HCT116 (cell line): Measurements from ENCODE around the gene SPATA20. TPM values are rescaled to one million over a fixed set of nuclear protein-coding genes. Genes with fewer than 3 reads are reported as not detected.

Experiments used
- ATAC-seq: fragments of 200-7000 bp; cut with Tn5 transposase; 2 replicates; pipeline ENCODE4 v1.9.1; 2020; ENCODE audit warnings: mild to moderate bottlenecking, moderate library complexity
- BruUV-seq: library from RNA; stranded (reverse); fragments of 400-500 nt; replicated peaks from 2 replicates; lab custom pipeline; 2021; lab: Mats Ljungman, UMichigan
- CTCF ChIA-PET: fragments of 300-600 bp; sonication (Branson Sonifier 250); formaldehyde crosslinking; loops from one replicate; lab custom pipeline; 2021; ENCODE audit warnings: antibody characterized with exemption; lab: Charles Lee
- POLR2A ChIA-PET: fragments of 300-600, 350-600 bp; sonication (Branson Sonifier 250); formaldehyde crosslinking; loops from one replicate; lab custom pipeline; 2021; ENCODE audit warnings: antibody characterized with exemption; lab: Charles Lee
- RAD21 ChIA-PET, 2 experiments: fragments of 300-600 bp; sonication (Branson Sonifier 250); formaldehyde crosslinking; loops; one replicate each; lab custom pipeline; 2023; ENCODE audit warnings: low total read pairs in 2 of 2; ENCODE audit not compliant: uncharacterized antibody in 2 of 2, unreplicated experiment in 2 of 2, low non-redundant PET in 1 of 2; lab: Charles Lee
- DNase-seq: peaks from one replicate; pipeline ENCODE4 v3.0.0-alpha.2; 2010; ENCODE audit warnings: low read depth, low spot score
- H2AFZ ChIP-seq: fragments of 200-600 bp; shearing (Covaris generic), sonication (generic); 2 replicates; pipeline ENCODE4 v1.6.1; 2017; ENCODE audit warnings: low read depth, mixed run types, mixed read lengths, antibody characterized with exemption, low read length; ENCODE audit not compliant: poor library complexity, severe bottlenecking
- H3K27ac ChIP-seq: 2 replicates; pipeline ENCODE4 v1.5.1; 2012; ENCODE audit warnings: low read depth, low read length
- H3K27me3 ChIP-seq: fragments of 200-600 bp; sonication (generic); 2 replicates; pipeline ENCODE4 v1.6.1; 2016; ENCODE audit warnings: mixed run types, low read length, mixed read lengths; ENCODE audit not compliant: insufficient read depth
- H3K36me3 ChIP-seq, 2 experiments: fragments of 200-500 bp in 1 of 2; fragments of 200-600 bp in 1 of 2; sonication (Bioruptor generic) in 1 of 2; sonication (generic) in 1 of 2; 2 replicates each; pipeline versions ENCODE4 v1.5.1 to v1.6.1; 2014 to 2016; ENCODE audit warnings: low read length in 2 of 2, inconsistent platforms in 1 of 2, mixed read lengths in 1 of 2, mixed run types in 1 of 2; ENCODE audit not compliant: insufficient read depth in 2 of 2, control insufficient read depth in 1 of 2
- H3K4me1 ChIP-seq, 2 experiments: fragments of 200-600 bp in 1 of 2; sonication (generic) in 1 of 2; 2 replicates each; pipeline versions ENCODE4 v1.5.1 to v1.6.1; 2012 to 2017; ENCODE audit warnings: low read length in 2 of 2, inconsistent platforms in 1 of 2, mild to moderate bottlenecking in 1 of 2, mixed read lengths in 1 of 2, mixed run types in 1 of 2, moderate library complexity in 1 of 2; ENCODE audit not compliant: insufficient read depth in 2 of 2, control insufficient read depth in 1 of 2
- H3K4me2 ChIP-seq: fragments of 200-600 bp; sonication (generic); 2 replicates; pipeline ENCODE4 v1.6.1; 2017; ENCODE audit warnings: mixed run types, low read length, mixed read lengths
- H3K4me3 ChIP-seq, 2 experiments: fragments of 200-600 bp in 1 of 2; sonication (generic) in 1 of 2; replicated peaks in 1 of 2; 2 replicates each; pipeline ENCODE4 v1.5.1; 2011 to 2016; ENCODE audit warnings: low read length in 2 of 2, control low read depth in 1 of 2, low read depth in 1 of 2, mild to moderate bottlenecking in 1 of 2, mixed read lengths in 1 of 2, mixed run types in 1 of 2
- H3K79me2 ChIP-seq: fragments of 200-600 bp; sonication (generic); 2 replicates; pipeline ENCODE4 v1.6.1; 2017; ENCODE audit warnings: mild to moderate bottlenecking, mixed run types, low read length, moderate library complexity, mixed read lengths; ENCODE audit not compliant: insufficient read depth
- H3K9ac ChIP-seq: fragments of 200-600 bp; sonication (generic); 2 replicates; pipeline ENCODE4 v1.6.1; 2016; ENCODE audit warnings: low read length, mixed read lengths
- H3K9me2 ChIP-seq: fragments of 200-600 bp; sonication (generic), shearing (Covaris generic); 2 replicates; pipeline ENCODE4 v1.6.1; 2017; ENCODE audit warnings: mixed run types, mild to moderate bottlenecking, moderate library complexity; ENCODE audit not compliant: insufficient read depth
- H3K9me3 ChIP-seq, 2 experiments: fragments of 200-500 bp in 1 of 2; fragments of 200-600 bp in 1 of 2; sonication (Bioruptor generic) in 1 of 2; sonication (generic) in 1 of 2; 2 replicates each; pipeline ENCODE4 v1.6.1; 2014 to 2017; ENCODE audit warnings: low read length in 2 of 2, mixed read lengths in 2 of 2, inconsistent platforms in 1 of 2, low read depth in 1 of 2, mild to moderate bottlenecking in 1 of 2, mixed run types in 1 of 2, moderate library complexity in 1 of 2; ENCODE audit not compliant: control insufficient read depth in 1 of 2, insufficient read depth in 1 of 2
- H4K20me1 ChIP-seq: fragments of 200-600 bp; sonication (generic), shearing (Covaris generic); 2 replicates; pipeline ENCODE4 v1.6.1; 2017; ENCODE audit warnings: mixed run types, mild to moderate bottlenecking, moderate library complexity; ENCODE audit not compliant: insufficient read depth
- EGR1 ChIP-seq: IDR thresholded peaks from 2 replicates; pipeline ENCODE4 v1.6.1; 2012; ENCODE audit warnings: low read depth
- ELF1 ChIP-seq: IDR thresholded peaks from 2 replicates; pipeline ENCODE4 v1.6.1; 2012; ENCODE audit warnings: low read depth, borderline replicate concordance
- EZH2phosphoT487 ChIP-seq: fragments of 200-600 bp; IDR thresholded peaks from 2 replicates; pipeline ENCODE4 v1.6.1; 2018; ENCODE audit warnings: antibody characterized with exemption, borderline replicate concordance
- FOSL1 ChIP-seq: IDR thresholded peaks from 2 replicates; pipeline ENCODE4 v1.6.1; 2012; ENCODE audit warnings: low read depth
- JUND ChIP-seq: IDR thresholded peaks from 2 replicates; pipeline ENCODE4 v1.6.1; 2012
- POLR2AphosphoS5 ChIP-seq: IDR thresholded peaks from 2 replicates; pipeline ENCODE4 v1.6.1; 2011; ENCODE audit warnings: mild to moderate bottlenecking, low read depth, low read length, moderate library complexity
- RAD21 ChIP-seq: IDR thresholded peaks from 2 replicates; pipeline ENCODE4 v1.6.1; 2012; ENCODE audit warnings: low read depth, mild to moderate bottlenecking
- SP1 ChIP-seq: IDR thresholded peaks from 2 replicates; pipeline ENCODE4 v1.6.1; 2012; ENCODE audit warnings: low read depth
- ZFX ChIP-seq: fragments of 450-650 bp; IDR thresholded peaks from 2 replicates; pipeline ENCODE4 v1.6.1; 2017
- ZNF274 ChIP-seq: fragments of 200-500 bp; sonication (Bioruptor generic); IDR thresholded peaks from 2 replicates; pipeline ENCODE4 v1.6.1; 2014; ENCODE audit warnings: mild to moderate bottlenecking, low read depth, low read length, inconsistent platforms
- intact Hi-C: fragments of 100-400 bp; cut with micrococcal nuclease; formaldehyde crosslinking; loops from 2 replicates; pipeline ENCODE4 v1.10.0; 2022
- total RNA-seq: library from RNA; stranded (reverse); gene quantifications from one replicate; pipeline ENCODE4 v1.2.1, GENCODE V29; 2021; ENCODE audit not compliant: unreplicated experiment
- TF ChIP-seq, protein P1 (sequence below): IDR thresholded peaks from 2 replicates; pipeline ENCODE4 v1.6.1; 2012
- TF ChIP-seq, protein P2 (sequence below), 3 experiments: fragments of 200-600 bp in 1 of 3; sonication (generic) in 1 of 3; IDR thresholded peaks in 2 of 3; conservative IDR thresholded peaks in 1 of 3; 2 replicates each; pipeline ENCODE4 v1.5.1; 2012 to 2017; ENCODE audit warnings: low read depth in 2 of 3, low read length in 2 of 3, antibody characterized with exemption in 1 of 3, borderline replicate concordance in 1 of 3, control low read depth in 1 of 3, mild to moderate bottlenecking in 1 of 3, mixed read lengths in 1 of 3, mixed run types in 1 of 3, moderate library complexity in 1 of 3; ENCODE audit not compliant: insufficient read depth in 1 of 3
- TF ChIP-seq, protein P3 (sequence below): IDR thresholded peaks from 2 replicates; pipeline ENCODE4 v1.6.1; 2012; ENCODE audit warnings: low read depth
- TF ChIP-seq, protein P4 (sequence below): IDR thresholded peaks from 2 replicates; pipeline ENCODE4 v1.6.1; 2011; ENCODE audit warnings: mild to moderate bottlenecking, low read length, moderate library complexity; ENCODE audit not compliant: insufficient replicate concordance; ENCODE audit errors: extremely low read depth

SPATA20 gene
- total RNA-seq, 1 experiment from 2014 or later = 57.5 TPM

DNA sequence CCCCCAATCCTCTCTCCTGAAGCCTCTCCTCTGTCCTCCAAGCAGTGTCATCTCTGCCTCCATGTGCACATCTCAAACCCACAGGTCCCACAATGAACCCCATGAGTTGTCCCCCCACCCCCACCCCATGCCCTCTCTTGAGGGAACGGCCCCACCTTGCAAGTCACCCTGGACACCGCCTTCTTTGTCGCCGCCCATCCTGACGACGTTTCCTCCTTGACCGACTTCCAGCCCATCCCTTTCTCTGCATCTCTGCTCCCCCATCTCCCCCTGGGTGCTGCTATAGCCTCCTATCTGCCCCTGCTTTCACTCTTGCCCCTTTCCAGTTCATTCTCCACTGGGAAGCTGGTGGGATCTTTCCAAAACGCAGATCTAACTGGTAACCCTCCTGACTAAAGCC is 1.7 kb upstream of the SPATA20 start:
- no peak overlapping the region for H3K27ac ChIP-seq
- RAD21 ChIA-PET = no interaction called here
- H3K4me1 ChIP-seq = peaks cover 40 to 72% of the 10 kb centered on the region in 2 experiments
- no TSS peak for BruUV-seq
- H3K4me3 ChIP-seq = no peak overlapping the region
- H3K9me2 ChIP-seq = no peaks in the 10 kb centered on the region
- H3K9me3 ChIP-seq = no peaks in the 10 kb centered on the region
- no peak overlapping the region for H3K9ac ChIP-seq
- TF ChIP-seq, protein P1, sequence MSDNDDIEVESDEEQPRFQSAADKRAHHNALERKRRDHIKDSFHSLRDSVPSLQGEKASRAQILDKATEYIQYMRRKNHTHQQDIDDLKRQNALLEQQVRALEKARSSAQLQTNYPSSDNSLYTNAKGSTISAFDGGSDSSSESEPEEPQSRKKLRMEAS = no peak
- TF ChIP-seq ZFX (no peak), POLR2AphosphoS5 (no peak), RAD21 (no peak), ELF1 (no peak), JUND (no peak), ZNF274 (no peak), EGR1 (no peak), SP1 (no peak), FOSL1 (no peak), EZH2phosphoT487 (no peak)
- TF ChIP-seq, protein P2, sequence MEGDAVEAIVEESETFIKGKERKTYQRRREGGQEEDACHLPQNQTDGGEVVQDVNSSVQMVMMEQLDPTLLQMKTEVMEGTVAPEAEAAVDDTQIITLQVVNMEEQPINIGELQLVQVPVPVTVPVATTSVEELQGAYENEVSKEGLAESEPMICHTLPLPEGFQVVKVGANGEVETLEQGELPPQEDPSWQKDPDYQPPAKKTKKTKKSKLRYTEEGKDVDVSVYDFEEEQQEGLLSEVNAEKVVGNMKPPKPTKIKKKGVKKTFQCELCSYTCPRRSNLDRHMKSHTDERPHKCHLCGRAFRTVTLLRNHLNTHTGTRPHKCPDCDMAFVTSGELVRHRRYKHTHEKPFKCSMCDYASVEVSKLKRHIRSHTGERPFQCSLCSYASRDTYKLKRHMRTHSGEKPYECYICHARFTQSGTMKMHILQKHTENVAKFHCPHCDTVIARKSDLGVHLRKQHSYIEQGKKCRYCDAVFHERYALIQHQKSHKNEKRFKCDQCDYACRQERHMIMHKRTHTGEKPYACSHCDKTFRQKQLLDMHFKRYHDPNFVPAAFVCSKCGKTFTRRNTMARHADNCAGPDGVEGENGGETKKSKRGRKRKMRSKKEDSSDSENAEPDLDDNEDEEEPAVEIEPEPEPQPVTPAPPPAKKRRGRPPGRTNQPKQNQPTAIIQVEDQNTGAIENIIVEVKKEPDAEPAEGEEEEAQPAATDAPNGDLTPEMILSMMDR (IDR thresholded peaks at IDR 0.05 in 2 of 3, conservative IDR thresholded peaks at IDR 0.05 in 1 of 3; ENCODE audit: borderline replicate concordance in 1 of 3, insufficient read depth in 1 of 3, low read depth in 2 of 3, low read length in 2 of 3) = no peak
- TF ChIP-seq, protein P3, sequence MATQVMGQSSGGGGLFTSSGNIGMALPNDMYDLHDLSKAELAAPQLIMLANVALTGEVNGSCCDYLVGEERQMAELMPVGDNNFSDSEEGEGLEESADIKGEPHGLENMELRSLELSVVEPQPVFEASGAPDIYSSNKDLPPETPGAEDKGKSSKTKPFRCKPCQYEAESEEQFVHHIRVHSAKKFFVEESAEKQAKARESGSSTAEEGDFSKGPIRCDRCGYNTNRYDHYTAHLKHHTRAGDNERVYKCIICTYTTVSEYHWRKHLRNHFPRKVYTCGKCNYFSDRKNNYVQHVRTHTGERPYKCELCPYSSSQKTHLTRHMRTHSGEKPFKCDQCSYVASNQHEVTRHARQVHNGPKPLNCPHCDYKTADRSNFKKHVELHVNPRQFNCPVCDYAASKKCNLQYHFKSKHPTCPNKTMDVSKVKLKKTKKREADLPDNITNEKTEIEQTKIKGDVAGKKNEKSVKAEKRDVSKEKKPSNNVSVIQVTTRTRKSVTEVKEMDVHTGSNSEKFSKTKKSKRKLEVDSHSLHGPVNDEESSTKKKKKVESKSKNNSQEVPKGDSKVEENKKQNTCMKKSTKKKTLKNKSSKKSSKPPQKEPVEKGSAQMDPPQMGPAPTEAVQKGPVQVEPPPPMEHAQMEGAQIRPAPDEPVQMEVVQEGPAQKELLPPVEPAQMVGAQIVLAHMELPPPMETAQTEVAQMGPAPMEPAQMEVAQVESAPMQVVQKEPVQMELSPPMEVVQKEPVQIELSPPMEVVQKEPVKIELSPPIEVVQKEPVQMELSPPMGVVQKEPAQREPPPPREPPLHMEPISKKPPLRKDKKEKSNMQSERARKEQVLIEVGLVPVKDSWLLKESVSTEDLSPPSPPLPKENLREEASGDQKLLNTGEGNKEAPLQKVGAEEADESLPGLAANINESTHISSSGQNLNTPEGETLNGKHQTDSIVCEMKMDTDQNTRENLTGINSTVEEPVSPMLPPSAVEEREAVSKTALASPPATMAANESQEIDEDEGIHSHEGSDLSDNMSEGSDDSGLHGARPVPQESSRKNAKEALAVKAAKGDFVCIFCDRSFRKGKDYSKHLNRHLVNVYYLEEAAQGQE = no peak
- TF ChIP-seq, protein P4, sequence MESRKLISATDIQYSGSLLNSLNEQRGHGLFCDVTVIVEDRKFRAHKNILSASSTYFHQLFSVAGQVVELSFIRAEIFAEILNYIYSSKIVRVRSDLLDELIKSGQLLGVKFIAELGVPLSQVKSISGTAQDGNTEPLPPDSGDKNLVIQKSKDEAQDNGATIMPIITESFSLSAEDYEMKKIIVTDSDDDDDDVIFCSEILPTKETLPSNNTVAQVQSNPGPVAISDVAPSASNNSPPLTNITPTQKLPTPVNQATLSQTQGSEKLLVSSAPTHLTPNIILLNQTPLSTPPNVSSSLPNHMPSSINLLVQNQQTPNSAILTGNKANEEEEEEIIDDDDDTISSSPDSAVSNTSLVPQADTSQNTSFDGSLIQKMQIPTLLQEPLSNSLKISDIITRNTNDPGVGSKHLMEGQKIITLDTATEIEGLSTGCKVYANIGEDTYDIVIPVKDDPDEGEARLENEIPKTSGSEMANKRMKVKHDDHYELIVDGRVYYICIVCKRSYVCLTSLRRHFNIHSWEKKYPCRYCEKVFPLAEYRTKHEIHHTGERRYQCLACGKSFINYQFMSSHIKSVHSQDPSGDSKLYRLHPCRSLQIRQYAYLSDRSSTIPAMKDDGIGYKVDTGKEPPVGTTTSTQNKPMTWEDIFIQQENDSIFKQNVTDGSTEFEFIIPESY = no peak
- no peaks in the 10 kb centered on the region; the same call in 1 of the 2 replicates for H3K79me2 ChIP-seq
- intact Hi-C loops = loop anchor here (10.0 kb wide), 1 partner anchor 609 kb away; the partner anchor contains the start of gene NME1
- no peaks in the 10 kb centered on the region for H4K20me1 ChIP-seq
- CTCF ChIA-PET = interaction anchor here (0.7 kb wide), 1 partner anchor 81 kb away, joined by 3 read pairs; no protein-coding TSS in a partner anchor
- ATAC-seq (no peak), DNase-seq (no peak)
- H3K4me2 ChIP-seq = no peak overlapping the region
- no peaks in the 10 kb centered on the region for H3K27me3 ChIP-seq
- no peaks in the 10 kb centered on the region for H3K36me3 ChIP-seq
- H2AFZ ChIP-seq = no peak overlapping the region
- POLR2A ChIA-PET = no interaction called here
